NCI-H2196 (cell line): ENCODE results near the gene MATCAP1.

Source experiments
- DNase-seq: peaks from one replicate; lab custom pipeline; 2025; ENCODE audit not compliant: unreplicated experiment; lab: John Stamatoyannopoulos, UW

The MATCAP1 gene

DNA sequence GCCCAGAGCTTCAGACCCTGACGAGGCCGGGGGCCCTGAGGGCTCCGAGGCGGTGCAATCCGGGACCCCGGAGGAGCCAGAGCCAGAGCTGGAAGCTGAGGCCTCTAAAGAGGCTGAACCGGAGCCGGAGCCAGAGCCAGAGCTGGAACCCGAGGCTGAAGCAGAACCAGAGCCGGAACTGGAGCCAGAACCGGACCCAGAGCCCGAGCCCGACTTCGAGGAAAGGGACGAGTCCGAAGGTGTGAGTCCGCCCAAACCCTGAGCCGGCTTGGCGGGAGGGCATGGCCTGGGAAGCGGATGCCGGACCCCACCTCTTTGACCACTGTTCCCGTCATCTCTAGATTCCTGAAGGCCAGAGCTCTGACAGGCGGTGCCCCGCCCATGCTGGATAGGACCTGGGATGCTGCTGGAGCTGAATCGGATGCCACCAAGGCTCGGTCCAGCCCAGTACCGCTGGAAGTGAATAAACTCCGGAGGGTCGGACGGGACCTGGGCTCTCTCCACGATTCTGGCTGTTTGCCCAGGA, 9.0 kb downstream of the MATCAP1 start:
- DNase-seq, result no peak

GRCh38 chr16:67173808-67174705, 9.7 kb downstream of the MATCAP1 start:
- DNase-seq, result peak; percentile 73

- no peak for DNase-seq
Measured at GRCh38 chr16:67173323-67173722, 10.4 kb downstream of the MATCAP1 start.

DNA sequence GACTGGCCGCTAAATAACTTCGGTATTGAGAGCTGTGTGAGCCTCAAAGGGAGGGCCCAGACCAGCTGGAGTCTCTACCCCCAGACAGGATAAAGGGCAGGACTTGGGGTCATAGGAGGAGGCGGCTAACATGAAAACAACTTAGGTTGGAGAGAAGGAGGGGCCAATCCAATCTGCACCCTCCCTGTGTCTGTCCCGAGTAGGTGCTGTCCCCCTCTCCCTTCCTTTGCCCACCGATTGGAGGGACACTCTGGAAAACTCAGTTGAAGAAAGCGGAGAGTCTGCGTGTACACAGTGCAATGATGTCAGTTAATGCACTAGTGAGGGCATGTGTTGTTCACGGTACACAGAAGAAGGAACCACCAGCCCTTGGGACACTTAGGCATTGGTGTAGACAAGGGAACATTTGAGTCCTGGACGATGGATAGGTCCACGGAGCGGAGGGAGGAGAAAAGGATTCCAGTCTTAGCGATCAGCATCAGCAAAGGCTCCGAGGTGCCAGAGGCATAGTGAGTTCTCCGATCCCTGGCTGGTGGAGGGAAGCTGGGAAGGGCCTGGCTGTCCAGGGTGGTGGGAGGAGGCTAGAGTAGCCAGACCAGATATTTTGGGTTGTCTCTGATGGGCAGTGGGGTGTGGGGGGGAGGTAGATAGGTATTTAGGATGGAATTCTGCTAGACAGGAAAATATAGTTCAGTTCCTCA, 12.7 kb downstream of the MATCAP1 start:
- no peak for DNase-seq

GRCh38 chr16:67170168-67170948, 13.4 kb downstream of the MATCAP1 start, which contains the start of gene NOL3:
NOL3 (plus strand) TSS chr16:67170538.
- DNase-seq, result peak; percentile 65

DNA sequence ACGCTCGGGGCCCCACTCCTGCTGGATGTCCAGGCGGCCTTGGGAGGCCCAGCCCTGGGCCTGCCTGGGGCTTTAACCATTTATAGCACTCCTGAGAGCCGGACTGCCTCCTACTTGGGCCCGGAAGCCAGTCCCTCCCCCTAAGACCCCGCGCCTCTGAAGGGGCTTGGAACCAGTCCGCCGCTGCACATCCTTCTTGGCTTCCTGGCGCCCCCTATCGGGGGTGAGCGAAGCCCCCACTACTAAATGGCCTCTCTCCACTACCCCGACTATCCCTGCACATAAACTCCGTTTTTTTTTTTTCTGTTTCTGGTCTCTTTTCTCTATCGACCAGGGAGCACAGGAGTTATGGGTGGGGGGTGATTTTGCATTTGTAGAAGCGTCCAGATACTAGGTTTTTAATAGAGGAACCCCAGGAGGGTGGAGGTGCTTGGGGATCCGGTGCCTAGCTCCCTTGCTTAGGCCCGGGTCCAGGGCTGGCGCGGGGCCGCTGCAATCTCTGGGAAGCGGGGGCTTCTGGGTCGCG, 14.1 kb downstream of the MATCAP1 start:
- DNase-seq, result no peak

DNA sequence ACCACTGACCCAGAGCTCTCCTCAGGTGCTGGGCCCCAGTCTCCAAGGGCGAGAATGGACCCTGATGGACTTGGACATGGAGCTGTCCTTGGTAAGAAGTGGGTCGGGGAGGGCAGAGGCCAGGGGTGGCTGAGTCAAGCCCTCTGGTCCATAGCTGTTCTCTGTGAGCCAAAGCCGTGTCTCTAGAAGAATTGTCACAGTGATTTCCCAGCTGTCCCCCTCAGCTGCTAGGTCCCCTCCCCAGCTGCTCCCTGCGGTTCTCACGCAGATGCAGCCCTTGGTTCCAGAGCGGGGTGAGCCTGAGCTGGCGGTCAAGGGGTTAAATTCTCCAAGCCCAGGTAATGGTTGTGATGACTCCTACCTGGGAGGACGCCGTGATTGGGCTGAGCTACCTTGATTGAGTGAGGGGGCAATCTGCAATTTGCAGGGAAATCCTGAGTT, 14.7 kb downstream of the MATCAP1 start:
- no peak for DNase-seq

DNA sequence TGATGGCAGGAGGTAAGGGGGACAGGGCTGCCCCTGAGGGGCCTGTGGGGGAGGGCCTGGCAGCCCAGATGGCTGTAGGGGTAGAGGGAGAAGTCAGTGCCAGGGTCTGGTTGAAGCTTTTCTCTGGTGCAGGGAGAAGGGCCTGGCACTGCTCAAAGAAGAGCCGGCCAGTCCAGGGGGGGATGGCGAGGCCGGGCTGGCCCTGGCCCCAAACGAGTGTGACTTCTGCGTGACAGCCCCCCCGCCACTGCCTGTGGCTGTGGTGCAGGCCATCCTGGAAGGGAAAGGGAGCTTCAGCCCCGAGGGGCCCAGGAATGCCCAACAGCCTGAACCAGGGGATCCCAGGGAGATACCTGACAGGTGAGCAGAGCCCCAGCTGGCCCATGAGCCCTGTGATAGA, 16.2 kb downstream of the MATCAP1 start:
- DNase-seq, result no peak

DNA sequence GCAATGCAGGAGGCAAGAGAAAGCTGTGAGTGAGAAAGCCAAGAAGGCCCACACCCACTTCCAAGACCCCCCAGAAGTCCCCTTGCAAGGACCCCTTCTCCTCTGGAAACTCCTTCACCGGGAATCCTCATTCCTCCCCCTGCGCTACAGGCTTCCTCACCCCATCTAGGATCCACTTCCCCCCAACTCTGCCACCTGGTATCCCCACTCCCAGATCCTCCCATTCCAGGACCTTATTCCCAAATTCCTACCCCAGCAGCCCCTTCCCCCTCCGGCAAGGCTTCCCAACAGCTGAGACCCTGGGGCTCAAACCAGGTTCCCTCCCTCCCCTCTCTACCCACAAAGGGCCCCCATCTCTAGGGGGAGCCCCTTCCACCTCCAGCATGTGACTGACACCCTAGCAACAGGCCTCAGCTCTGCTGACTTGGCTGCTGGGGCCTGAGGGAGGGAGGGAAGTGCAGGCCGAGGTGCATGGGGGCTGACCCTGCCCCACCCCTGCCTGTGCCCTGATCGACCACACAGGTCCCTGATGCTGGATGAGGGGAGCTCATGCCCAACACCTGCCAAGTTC, 17.1 kb downstream of the MATCAP1 start:
- DNase-seq, result no peak

DNA sequence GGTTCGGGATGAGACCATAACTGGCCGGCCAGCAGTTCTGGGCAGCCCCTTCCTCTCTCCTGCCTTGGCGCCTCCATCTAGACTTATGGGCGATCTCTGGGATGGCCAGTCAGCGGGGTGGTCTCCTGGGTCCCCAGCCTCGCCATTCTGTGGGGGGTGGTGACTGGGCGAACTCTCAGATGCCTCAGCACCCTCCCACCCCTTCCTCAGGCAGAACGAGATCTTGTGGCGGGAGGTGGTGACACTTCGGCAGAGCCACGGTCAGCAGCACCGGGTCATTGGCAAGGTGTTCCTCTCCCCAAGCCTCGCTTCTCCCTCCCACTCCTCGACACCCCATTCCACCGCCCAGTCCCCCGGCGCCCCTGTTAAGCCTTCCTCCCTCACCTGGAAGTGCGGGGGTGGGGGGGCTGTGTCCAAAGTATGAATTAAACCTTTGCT, 17.6 kb downstream of the MATCAP1 start:
- DNase-seq, result no peak

DNA sequence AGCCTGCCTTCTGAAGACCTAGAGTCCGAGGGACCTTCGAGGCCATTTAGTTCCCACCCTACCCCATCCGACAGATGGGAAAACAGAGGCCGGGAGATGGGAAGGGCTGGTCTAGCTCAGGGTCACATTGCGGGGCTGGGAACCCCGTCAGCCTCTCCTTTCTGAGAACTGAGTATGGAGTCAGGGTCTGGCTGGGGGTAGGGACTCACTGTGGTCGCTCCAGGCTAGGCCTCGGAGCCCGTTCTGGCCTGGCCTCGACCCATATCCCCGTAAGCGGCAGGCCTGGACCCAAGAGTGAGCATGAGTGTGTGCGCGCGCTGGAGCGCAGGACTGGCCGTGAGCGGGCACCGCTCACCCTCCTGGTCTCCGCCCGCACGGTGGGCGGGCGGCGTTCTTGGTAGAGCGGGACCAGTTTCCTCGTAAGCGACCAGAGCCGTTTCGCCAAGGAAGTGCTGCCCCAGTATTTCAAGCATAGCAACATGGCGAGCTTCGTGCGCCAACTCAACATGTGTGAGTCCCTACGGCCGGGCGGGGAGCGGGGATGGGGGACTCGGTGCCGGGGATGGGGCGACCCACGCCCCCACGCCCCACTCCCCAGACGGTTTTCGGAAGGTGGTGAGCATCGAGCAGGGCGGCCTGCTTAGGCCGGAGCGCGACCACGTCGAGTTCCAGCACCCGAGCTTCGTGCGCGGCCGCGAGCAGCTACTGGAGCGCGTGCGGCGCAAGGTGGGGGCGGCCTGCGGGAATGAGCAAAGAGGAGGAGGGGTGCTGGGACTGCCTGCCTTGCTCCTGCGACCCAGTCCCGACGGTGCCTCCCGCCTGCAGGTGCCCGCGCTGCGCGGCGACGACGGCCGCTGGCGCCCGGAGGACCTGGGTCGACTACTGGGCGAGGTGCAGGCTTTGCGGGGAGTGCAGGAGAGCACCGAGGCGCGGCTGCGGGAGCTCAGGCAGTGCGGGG, 18.4 kb downstream of the MATCAP1 start:
- DNase-seq, result no peak

- peak; percentile 46 for DNase-seq
Measured at GRCh38 chr16:67164599-67165061, 19.1 kb downstream of the MATCAP1 start, which contains the start of gene HSF4. HSF4 (plus strand) TSS chr16:67164745; CDS start chr16:67164812, 67 bp downstream.

DNA sequence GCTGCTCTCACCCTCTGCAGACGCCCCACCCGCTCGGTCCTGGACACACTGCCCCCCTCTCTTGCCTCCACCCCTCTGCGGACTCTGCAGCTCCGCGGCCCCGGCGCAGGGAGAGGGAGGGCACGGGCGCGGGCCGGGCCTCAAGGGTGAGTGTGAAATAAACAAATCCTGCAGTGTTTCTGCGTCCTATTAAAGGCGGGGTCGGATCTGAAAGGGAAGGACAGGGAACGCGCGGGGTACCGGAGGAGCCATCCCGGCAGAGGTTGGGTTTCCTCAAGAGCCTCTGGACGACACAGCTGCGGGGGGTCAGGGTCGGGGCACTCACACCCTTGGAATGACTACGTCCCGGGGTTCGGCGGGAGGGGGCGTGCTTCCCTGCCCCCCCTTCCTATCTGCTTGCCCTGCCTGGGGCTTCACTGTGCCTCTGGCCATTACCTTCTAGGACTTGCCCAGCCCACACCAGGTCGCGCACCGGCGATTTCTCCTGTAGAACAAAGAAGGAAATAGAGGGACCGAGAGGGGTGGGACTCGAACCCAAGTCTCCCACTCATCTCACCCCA, 19.7 kb downstream of the MATCAP1 start:
- DNase-seq, result no peak

- DNase-seq, result peak; percentile 88
Measured at GRCh38 chr16:67163164-67163998, 20.4 kb downstream of the MATCAP1 start.

- DNase-seq, result peak; percentile 30
Measured at GRCh38 chr16:67162506-67163163, 21.1 kb downstream of the MATCAP1 start.

DNA sequence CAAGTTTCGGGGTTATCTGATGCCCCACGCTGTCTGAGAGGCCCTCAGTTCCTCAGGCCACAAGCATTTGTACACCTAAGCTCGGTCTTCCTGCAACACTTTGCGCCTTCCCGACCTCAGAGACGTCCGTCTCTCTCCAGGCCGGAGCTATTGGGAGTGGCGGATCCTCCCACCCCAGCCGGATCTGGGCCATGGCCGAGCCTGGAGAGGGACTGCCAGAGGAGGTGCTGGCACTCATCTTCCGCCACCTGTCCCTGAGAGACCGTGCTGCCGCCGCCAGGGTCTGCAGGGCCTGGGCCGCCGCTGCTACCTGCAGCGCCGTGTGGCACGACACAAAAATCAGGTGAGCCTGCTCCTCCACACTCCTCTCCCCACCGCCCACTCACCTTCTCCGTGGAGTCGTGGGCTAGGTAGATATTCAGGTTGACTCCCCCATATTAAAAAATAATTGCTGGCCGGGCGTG, 22.1 kb downstream of the MATCAP1 start:
- no peak for DNase-seq
